K562 (cell line): ENCODE results near the gene BBLN. TPM values are rescaled to one million over a fixed set of nuclear protein-coding genes. Genes with fewer than 3 reads are reported as not detected.

ENCODE experiments used
- ATAC-seq: fragments of 200-7000 bp; cut with Tn5 transposase; 3 replicates; pipeline ENCODE4 v1.9.1; 2020; ENCODE audit warnings: moderate library complexity
- BruUV-seq: library from RNA; stranded (reverse); fragments of 400-500 nt; replicated peaks from 2 replicates; lab custom pipeline; 2021; lab: Mats Ljungman, UMichigan
- CTCF ChIA-PET: fragments of 300-600 bp; formaldehyde crosslinking; extraction: SDS; loops from one replicate; lab custom pipeline; 2021; ENCODE audit warnings: low intra/inter-chr PET ratio; lab: Yijun Ruan, JAX
- POLR2A ChIA-PET: fragments of 300-600, 350-650 bp; sonication (Branson Sonifier 250); formaldehyde crosslinking; extraction: SDS; loops from one replicate; lab custom pipeline; 2021; ENCODE audit warnings: antibody characterized with exemption, inconsistent platforms; lab: Yijun Ruan, JAX
- DNase-seq, 4 experiments: peaks; one replicate each; pipeline versions ENCODE4 v3.0.0 to v3.0.0-alpha.2; 2011 to 2018; ENCODE audit warnings: low spot score in 3 of 4, mixed read lengths in 3 of 4; ENCODE audit errors: extremely low read depth in 1 of 4
- FAIRE-seq: peaks from 2 replicates; lab custom pipeline; 2011; peaks lifted over from hg19 to GRCh38; lab: Jason Lieb, UNC
- H2AFZ ChIP-seq: 2 replicates; pipeline ENCODE4 v1.6.0; 2011; ENCODE audit warnings: low read depth, low read length, control low read depth, inconsistent platforms
- H3K27ac ChIP-seq: fragments of 200-600 bp; 3 replicates; pipeline ENCODE4 v1.8.0; 2011; ENCODE audit warnings: low read depth, mild to moderate bottlenecking, control low read depth, inconsistent platforms, low read length, moderate library complexity, mixed read lengths; ENCODE audit errors: extremely low read depth
- H3K27me3 ChIP-seq, 2 experiments: fragments of 300-600 bp in 1 of 2; 2 replicates in 1 of 2; 3 replicates in 1 of 2; pipeline versions ENCODE4 v1.6.0 to v1.8.0; 2011; ENCODE audit warnings: inconsistent platforms in 2 of 2, low read length in 2 of 2, mild to moderate bottlenecking in 1 of 2, mixed read lengths in 1 of 2, moderate library complexity in 1 of 2; ENCODE audit not compliant: control insufficient read depth in 2 of 2, insufficient read depth in 2 of 2
- H3K36me3 ChIP-seq: fragments of 300-600 bp; 3 replicates; pipeline ENCODE4 v1.8.0; 2011; ENCODE audit warnings: mild to moderate bottlenecking, low read length, inconsistent platforms; ENCODE audit not compliant: control insufficient read depth, insufficient read depth
- H3K4me1 ChIP-seq, 2 experiments: fragments of 200-600 bp in 1 of 2; replicated peaks in 1 of 2; 2 replicates in 1 of 2; 3 replicates in 1 of 2; pipeline versions ENCODE4 v1.5.1 to v1.8.0; 2011; ENCODE audit warnings: inconsistent platforms in 2 of 2, low read length in 2 of 2, mild to moderate bottlenecking in 1 of 2, mixed read lengths in 1 of 2, moderate library complexity in 1 of 2; ENCODE audit not compliant: control insufficient read depth in 2 of 2, insufficient read depth in 2 of 2
- H3K4me2 ChIP-seq: 2 replicates; pipeline ENCODE4 v1.6.1; 2011; ENCODE audit warnings: low read length, control low read depth, inconsistent platforms, mixed read lengths; ENCODE audit not compliant: insufficient read depth
- H3K4me3 ChIP-seq: fragments of 200-600 bp; sonication (generic), shearing (Covaris generic); 2 replicates; pipeline ENCODE4 v1.5.1; 2016; ENCODE audit warnings: control low read depth, inconsistent platforms
- H3K79me2 ChIP-seq: fragments of 200-600 bp; 3 replicates; pipeline ENCODE4 v1.8.0; 2011; ENCODE audit warnings: low read length, inconsistent platforms; ENCODE audit not compliant: control insufficient read depth, insufficient read depth
- H3K9ac ChIP-seq, 2 experiments: 2 replicates each; pipeline versions ENCODE4 v1.6.0 to v1.6.1; 2011; ENCODE audit warnings: low read depth in 2 of 2, low read length in 2 of 2, control low read depth in 1 of 2, inconsistent platforms in 1 of 2, mild to moderate bottlenecking in 1 of 2, mixed read lengths in 1 of 2; ENCODE audit not compliant: insufficient read depth in 1 of 2
- H3K9me1 ChIP-seq: one replicate; pipeline ENCODE4 v1.6.0; 2011; ENCODE audit warnings: inconsistent platforms, mild to moderate bottlenecking, low read length, moderate library complexity; ENCODE audit not compliant: control insufficient read depth, insufficient read depth
- H3K9me3 ChIP-seq: replicated peaks from 2 replicates; pipeline ENCODE4 v1.5.1; 2011; ENCODE audit warnings: low read depth, low read length, inconsistent platforms; ENCODE audit not compliant: control insufficient read depth, insufficient read depth
- H4K20me1 ChIP-seq: replicated peaks from 2 replicates; pipeline ENCODE4 v1.6.1; 2011; ENCODE audit warnings: low read length, inconsistent platforms, mixed read lengths; ENCODE audit not compliant: control insufficient read depth, insufficient read depth
- GTF2F1 ChIP-seq: IDR thresholded peaks from 2 replicates; pipeline ENCODE4 v1.6.1; 2011; ENCODE audit warnings: low read depth, low read length, improper control_type of control experiment
- SMC3 ChIP-seq: conservative IDR thresholded peaks from 2 replicates; pipeline ENCODE4 v1.6.1; 2011; ENCODE audit warnings: low read depth, low read length, improper control_type of control experiment; ENCODE audit not compliant: insufficient read depth
- TFAM ChIP-seq: fragments of 250-450 bp; sonication (Bioruptor Pico); conservative IDR thresholded peaks from 2 replicates; pipeline ENCODE4 v1.5.0; 2021; ENCODE audit warnings: mild to moderate bottlenecking, moderate library complexity
- ZBTB1 ChIP-seq: sonication (generic); formaldehyde crosslinking; IDR thresholded peaks from 2 replicates; pipeline ENCODE4 v1.8.1; 2023; ENCODE audit warnings: missing genetic modification reagents, low read depth, mild to moderate bottlenecking, borderline replicate concordance
- ZNF639 ChIP-seq, 2 experiments: fragments of 200-800 bp in 1 of 2; sonication (Bioruptor generic) in 1 of 2; sonication (generic) in 1 of 2; formaldehyde crosslinking in 1 of 2; IDR thresholded peaks in 1 of 2; conservative IDR thresholded peaks in 1 of 2; 2 replicates each; pipeline versions ENCODE4 v1.5.0 to v1.6.1; 2016 to 2020; ENCODE audit warnings: missing compliant biosample characterization in 1 of 2, missing genetic modification characterization in 1 of 2, missing genetic modification reagents in 1 of 2
- WGBS: fragments of 100-300 bp; shearing (Covaris generic); methylation state at CpG from one replicate; pipeline ENCODE4 v1.1.6; 2016; ENCODE audit warnings: low coverage, mixed read lengths; ENCODE audit not compliant: insufficient coverage; ENCODE audit errors: missing lambda C conversion rate; 5-methylcytosine and 5-hydroxymethylcytosine counted together
- in situ Hi-C: fragments of 300-500 bp; cut with MboI; formaldehyde crosslinking; loops from 4 replicates; pipeline ENCODE4 v1.15.0; 2018; ENCODE audit warnings: inconsistent platforms, mixed read lengths
- intact Hi-C: fragments of 100-400 bp; cut with micrococcal nuclease; formaldehyde crosslinking; loops from 2 replicates; pipeline ENCODE4 v1.14.2; 2022
- polyA plus RNA-seq, 8 experiments: library from polyadenylated mRNA; depleted of rRNA in 4 of 8; stranded (reverse) in 5 of 8; unstranded in 3 of 8; fragments of >200 nt; fragmentation: Nextera tagmentation in 2 of 8; fragmentation: Illumina TruSeq in 1 of 8; extraction: Ambion mirVana in 2 of 8; extraction: Trizol in 1 of 8; gene quantifications; 2 replicates each; pipeline versions ENCODE4 v1.2.1 to v1.2.3, GENCODE V29; 2011 to 2014; ENCODE audit warnings: inconsistent platforms in 1 of 8, missing spikeins in 1 of 8
- total RNA-seq, 7 experiments: library from RNA; depleted of rRNA in 6 of 7; stranded (reverse); fragments of >200 nt in 6 of 7; fragmentation: Illumina TruSeq in 2 of 7; extraction: Trizol in 2 of 7; gene quantifications; 2 replicates each; pipeline versions ENCODE4 v1.2.1 to v1.2.3, GENCODE V29; 2011 to 2021; ENCODE audit warnings: low replicate concordance in 1 of 7

Gene BBLN
- total and polyA plus RNA-seq, 9 of the 15 experiments (the other 6 are each of a cell fraction or from before 2014, with no cell fraction given), result 4.2 to 331 (median 87.1) TPM

DNA sequence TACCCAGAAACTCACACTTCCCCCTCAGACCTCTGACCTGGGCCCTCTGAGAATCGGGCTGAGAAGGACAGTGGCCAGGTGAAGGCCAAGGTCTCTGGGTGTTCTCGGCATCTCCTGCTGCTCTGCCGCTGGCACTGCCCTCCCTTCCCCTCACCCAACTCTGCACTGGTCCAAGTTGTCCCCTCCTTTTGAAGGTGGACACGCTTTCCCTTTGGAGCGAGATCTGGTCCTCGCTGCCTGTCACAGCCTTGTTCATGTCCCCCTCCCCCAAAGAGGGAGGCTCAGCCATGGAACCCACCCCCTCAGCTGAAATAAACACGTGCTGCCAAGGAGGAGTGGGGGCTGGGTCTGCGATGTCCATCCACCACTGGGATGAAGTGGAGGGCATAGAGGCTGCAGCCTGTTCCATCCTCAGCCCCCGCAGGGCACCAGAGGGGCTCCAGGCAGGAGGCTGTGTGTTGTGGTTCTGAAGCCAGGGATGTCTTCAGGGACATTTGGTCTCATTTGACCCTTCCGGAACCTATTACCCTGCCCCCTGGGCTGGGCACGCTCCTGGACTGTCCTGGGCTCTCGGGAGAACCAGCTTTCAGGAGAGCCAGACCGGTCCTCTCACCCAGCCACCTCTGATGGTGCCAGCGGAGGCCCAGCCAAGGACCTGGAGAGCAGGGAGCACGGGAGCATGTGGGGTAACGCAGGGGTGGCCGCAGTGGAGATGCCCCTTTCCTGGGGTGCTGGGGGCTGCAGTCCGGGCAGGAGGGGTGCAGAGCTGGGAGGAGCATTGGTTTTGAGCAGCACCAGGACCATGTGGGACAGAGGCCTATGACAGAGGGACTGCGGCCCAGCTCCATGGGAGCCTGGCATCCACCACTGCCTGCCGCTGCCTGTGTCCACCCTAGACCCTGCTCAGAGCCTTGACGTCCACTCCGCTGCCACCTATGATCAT, 15.6 kb upstream of the BBLN start:
- Histone ChIP-seq H3K36me3 (no peaks in the 10 kb centered on the region), H4K20me1 (no peaks in the 10 kb centered on the region), H3K27ac (no peak overlapping the region), H3K9me1 (no peaks in the 10 kb centered on the region), H3K4me3 (no peak overlapping the region), H3K4me1 (peaks cover 22 to 47% of the 10 kb centered on the region in 2 experiments), H3K9ac (peak overlapping the region in 1 of 2 experiments; percentile 46; a peak in 3 of 4 replicates), H2AFZ (peak overlapping the region; percentile 53; the same call in 1 of the 2 replicates), H3K4me2 (peak overlapping the region; percentile 41), H3K79me2 (no peaks in the 10 kb centered on the region), H3K27me3 (no peaks in the 10 kb centered on the region), H3K9me3 (no peaks in the 10 kb centered on the region)
- POLR2A ChIA-PET, result interaction anchor here (0.6 kb wide), 1 partner anchor 982 kb away, joined by 3 read pairs; no protein-coding TSS in a partner anchor
- DNase-seq, result peak in 2 of 4 experiments; percentile 15 to 19
- no TSS peak for BruUV-seq
- TF ChIP-seq ZBTB1 (CRISPR knock-in tag) (no peak), GTF2F1 (no peak), ZNF639 (CRISPR knock-in tag; conservative IDR thresholded peaks at IDR 0.05 in 1 of 2, IDR thresholded peaks at IDR 0.05 in 1 of 2) (no peak), TFAM (CRISPR knock-in tag) (no peak), SMC3 (no peak)
- CTCF ChIA-PET, result interaction anchor here (0.6 to 0.8 kb wide), 2 partner anchors 20 to 36 kb away, joined by 3 read pairs; no protein-coding TSS in a partner anchor
- 73% methylated on average over 17 of the region's 22 CpGs for WGBS
- FAIRE-seq, result no peak
- no peak for ATAC-seq
- intact Hi-C loops (no loop called here), in situ Hi-C loops (no loop called here)
